Thyroid gland (tissue), 4 donors: ENCODE results near the gene NUDT16L1. TPM values are rescaled to one million over a fixed set of nuclear protein-coding genes. Genes with fewer than 3 reads are reported as not detected.

Experiments used
- DNase-seq, 2 donors: peaks; one replicate each; pipeline ENCODE4 v3.0.0-alpha.2; 2019
- H3K27ac ChIP-seq, 3 donors: fragments of 200-600 bp; sonication (generic); 1 replicate in 2 of 3; 2 replicates in 1 of 3; pipeline ENCODE4 v1.5.1; 2016 to 2019; ENCODE audit warnings: mild to moderate bottlenecking in 1 of 3, moderate library complexity in 1 of 3
- H3K27me3 ChIP-seq: fragments of 200-600 bp; sonication (generic); one replicate; pipeline ENCODE4 v1.5.1; 2019
- H3K36me3 ChIP-seq, 2 donors: fragments of 200-600 bp; sonication (generic); one replicate each; pipeline ENCODE4 v1.5.1; 2016 to 2019
- H3K4me1 ChIP-seq, 2 donors: fragments of 200-600 bp; sonication (generic); one replicate each; pipeline ENCODE4 v1.5.1; 2017 to 2019
- H3K4me3 ChIP-seq, 3 donors: fragments of 200-600 bp; sonication (generic); replicated peaks in 1 of 3; 1 replicate in 2 of 3; 2 replicates in 1 of 3; pipeline ENCODE4 v1.5.1; 2016; ENCODE audit warnings: mild to moderate bottlenecking in 1 of 3
- H3K9me3 ChIP-seq: fragments of 200-600 bp; sonication (generic); one replicate; pipeline ENCODE4 v1.5.1; 2017
- CTCF ChIP-seq, 6 experiments: fragments of 200-600 bp in 3 of 6; fragments of 450-650 bp in 3 of 6; sonication (generic) in 3 of 6; IDR thresholded peaks; one replicate each; pipeline ENCODE4 v1.5.1; 2016 to 2019; ENCODE audit warnings: antibody characterized with exemption in 6 of 6, mild to moderate bottlenecking in 2 of 6, inconsistent platforms in 1 of 6, moderate library complexity in 1 of 6
- POLR2A ChIP-seq, 2 donors: fragments of 450-650 bp; IDR thresholded peaks; one replicate each; pipeline ENCODE4 v1.6.1; 2017; ENCODE audit warnings: antibody characterized with exemption in 2 of 2, mild to moderate bottlenecking in 2 of 2, moderate library complexity in 1 of 2
- WGBS, 2 donors: methylation state at CpG; one replicate each; pipeline ENCODE4 v1.1.5; 2017; 5-methylcytosine and 5-hydroxymethylcytosine counted together
- intact Hi-C: fragments of 100-400 bp; cut with DNase I; formaldehyde crosslinking; loops from one replicate; pipeline ENCODE4 v1.15.1; 2023
- total RNA-seq, 4 donors: library from RNA; depleted of rRNA; stranded (reverse); fragments of >200 nt; gene quantifications; one replicate each; pipeline ENCODE4 v1.2.3, GENCODE V29; 2016

Gene NUDT16L1
- total RNA-seq, 4 donors from 2014 or later: 27.0 to 61.1 (median 38.9) TPM

DNA sequence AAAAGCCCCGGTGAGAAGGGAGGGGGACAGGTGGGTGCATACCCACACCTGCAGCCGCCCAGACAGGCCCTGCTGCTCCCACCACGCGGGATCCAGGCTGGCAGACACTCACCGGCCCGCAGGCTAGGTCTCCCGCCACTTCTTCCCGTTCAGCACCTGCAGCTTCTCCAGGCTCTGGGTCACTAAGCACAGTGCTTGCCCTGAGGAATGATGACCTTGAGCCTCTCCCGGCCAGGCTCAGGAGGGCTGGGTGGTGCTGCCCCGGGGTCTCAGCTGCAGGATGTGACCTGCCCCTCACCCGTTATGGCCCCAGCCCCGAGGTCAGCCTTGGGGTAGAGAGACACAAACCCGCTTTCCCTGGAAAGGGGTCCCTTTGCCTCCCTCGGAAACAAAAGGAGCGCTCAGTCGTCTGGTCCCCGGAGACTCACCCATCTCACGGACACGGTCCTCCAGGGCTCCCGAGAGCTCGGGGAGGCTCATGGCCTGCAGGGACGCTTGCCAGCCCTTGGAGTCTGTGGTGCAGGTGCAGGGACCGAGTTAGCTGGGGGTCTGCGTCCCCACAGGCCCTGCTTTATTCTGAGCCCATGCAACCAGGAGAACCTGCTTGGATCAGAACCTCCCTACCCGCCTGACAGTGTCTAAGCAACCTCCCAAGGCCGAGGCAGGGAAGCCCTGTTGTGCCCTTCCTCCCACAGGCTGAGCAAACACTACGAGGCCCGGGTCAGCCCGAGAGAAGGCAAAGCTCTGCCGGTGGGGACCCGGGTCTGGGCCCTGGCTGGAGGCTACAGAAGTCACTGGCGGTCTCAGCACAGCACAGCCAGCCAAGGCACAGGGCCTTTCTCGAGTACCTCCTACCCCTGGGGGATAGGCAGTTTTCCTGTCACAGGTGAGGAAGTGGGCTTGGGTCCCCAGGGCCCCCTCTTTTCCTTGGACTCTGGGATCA is 3.8 kb downstream of the NUDT16L1 start:
- Histone ChIP-seq H3K36me3 (peaks cover 43 to 44% of the 10 kb centered on the region in 2 donors), H3K4me3 (no peak overlapping the region), H3K27me3 (no peaks in the 10 kb centered on the region), H3K9me3 (no peaks in the 10 kb centered on the region), H3K27ac (no peak overlapping the region), H3K4me1 (peaks cover 15 to 22% of the 10 kb centered on the region in 2 donors)
- intact Hi-C loops: loop anchor here (5.0 kb wide), 2 partner anchors 35 to 80 kb away; partner anchors contain the start of genes ANKS3 and DNAAF8
- no peak for DNase-seq
- WGBS, 2 donors: 83% methylated on average over 1 to 19 of the region's 33 CpGs
- TF ChIP-seq POLR2A (IDR thresholded peaks at IDR 0.05) (no peak), CTCF (IDR thresholded peaks at IDR 0.05) (no peak)

DNA sequence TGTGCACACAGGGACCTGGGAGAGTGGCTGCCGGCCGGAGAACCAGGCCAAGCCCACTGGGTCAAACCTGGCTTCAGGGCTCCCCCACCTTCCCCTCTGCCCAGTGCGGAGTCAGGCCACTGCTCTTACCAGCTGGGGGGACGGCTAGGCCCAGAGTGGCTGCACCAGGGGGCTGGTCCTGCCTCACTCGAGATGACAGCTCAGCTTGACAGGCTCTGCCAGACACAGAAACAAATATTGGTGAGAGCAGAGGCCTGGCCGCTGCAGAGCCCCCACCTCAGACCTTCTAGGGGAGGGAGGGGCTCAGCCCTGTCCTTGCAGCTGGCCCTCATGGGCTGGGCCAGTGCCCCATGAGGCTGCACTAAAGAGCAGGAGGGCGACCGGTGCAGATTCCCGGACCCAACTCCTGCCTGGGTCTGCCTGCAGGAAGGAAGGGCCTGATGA is 4.5 kb downstream of the NUDT16L1 start:
- peaks cover 9 to 16% of the 10 kb centered on the region in 2 donors for H3K4me1 ChIP-seq
- WGBS, 2 donors: 83 to 88% methylated on average over 3 to 9 of the region's 9 CpGs

GRCh38 chr16:4698321-4699045 is 5.1 kb downstream of the NUDT16L1 start:
- 91 to 93% methylated on average over 9 to 13 of the region's 36 CpGs for WGBS, 2 donors
- no peak for DNase-seq
- intact Hi-C loops: loop anchor here (5.0 kb wide), 2 partner anchors 34 to 81 kb away; partner anchors contain the start of genes ANKS3 and DNAAF8
- Histone ChIP-seq H3K36me3 (peaks cover 43 to 44% of the 10 kb centered on the region in 2 donors), H3K4me3 (no peak overlapping the region), H3K27ac (no peak overlapping the region), H3K9me3 (no peaks in the 10 kb centered on the region), H3K4me1 (peaks cover 7 to 13% of the 10 kb centered on the region in 2 donors), H3K27me3 (no peaks in the 10 kb centered on the region)
- no peak for TF ChIP-seq CTCF (IDR thresholded peaks at IDR 0.05)
- TF ChIP-seq POLR2A (IDR thresholded peaks at IDR 0.05): no peak

More for the DNA sequence above, 4.5 kb downstream of the NUDT16L1 start:
- Histone ChIP-seq H3K27ac (no peak overlapping the region), H3K36me3 (peaks cover 43 to 44% of the 10 kb centered on the region in 2 donors), H3K27me3 (no peaks in the 10 kb centered on the region), H3K4me3 (no peak overlapping the region), H3K9me3 (no peaks in the 10 kb centered on the region)
- TF ChIP-seq POLR2A (IDR thresholded peaks at IDR 0.05): no peak
- no peak for TF ChIP-seq CTCF (IDR thresholded peaks at IDR 0.05)
- no peak for DNase-seq
- intact Hi-C loops: loop anchor here (5.0 kb wide), 2 partner anchors 34 to 81 kb away; partner anchors contain the start of genes ANKS3 and DNAAF8

DNA sequence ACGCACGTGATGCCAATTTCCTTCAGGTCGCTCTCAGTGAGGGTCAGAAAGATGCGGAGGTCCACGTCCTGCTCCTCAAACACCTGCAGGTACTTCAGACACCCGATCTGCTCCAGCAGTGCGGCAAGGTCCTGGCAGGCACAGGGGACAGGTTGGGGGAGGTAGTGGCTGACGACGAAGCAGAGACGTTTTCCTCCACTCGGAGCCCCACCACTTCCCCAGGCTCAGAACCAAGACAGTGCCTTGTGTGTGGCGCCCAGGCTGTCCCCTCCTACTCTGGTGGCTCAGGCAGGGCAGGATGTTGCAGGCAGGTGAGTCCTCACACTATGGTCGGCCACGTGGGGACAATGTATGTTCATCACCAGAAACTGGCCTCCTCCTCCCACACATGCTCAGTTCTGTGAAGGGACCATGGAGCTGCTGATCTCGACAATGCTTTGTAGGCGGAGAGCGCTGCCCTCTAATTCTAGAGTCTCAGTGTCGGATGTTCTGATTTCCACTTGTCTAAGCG is 5.7 kb downstream of the NUDT16L1 start:
- Histone ChIP-seq H3K27me3 (no peaks in the 10 kb centered on the region), H3K9me3 (no peaks in the 10 kb centered on the region), H3K36me3 (peaks cover 43 to 44% of the 10 kb centered on the region in 2 donors), H3K4me3 (no peak overlapping the region), H3K27ac (no peak overlapping the region), H3K4me1 (peaks cover 7 to 13% of the 10 kb centered on the region in 2 donors)
- intact Hi-C loops: loop anchor here (5.0 kb wide), 2 partner anchors 33 to 82 kb away; partner anchors contain the start of genes ANKS3 and DNAAF8
- no peak for DNase-seq
- TF ChIP-seq CTCF (IDR thresholded peaks at IDR 0.05): no peak
- no peak for TF ChIP-seq POLR2A (IDR thresholded peaks at IDR 0.05)
- 89 to 91% methylated on average over 16 to 18 of the region's 19 CpGs for WGBS, 2 donors
